Measurements from ENCODE around the gene PARD3B. TPM values are rescaled to one million over a fixed set of nuclear protein-coding genes. Genes with fewer than 3 reads are reported as not detected.

The PARD3B gene
- total and polyA plus RNA-seq, 2 of the 8 experiments (the other 6 are each of a cell fraction or from before 2014, with no cell fraction given), result 1.2 to 5.7 TPM

DNA sequence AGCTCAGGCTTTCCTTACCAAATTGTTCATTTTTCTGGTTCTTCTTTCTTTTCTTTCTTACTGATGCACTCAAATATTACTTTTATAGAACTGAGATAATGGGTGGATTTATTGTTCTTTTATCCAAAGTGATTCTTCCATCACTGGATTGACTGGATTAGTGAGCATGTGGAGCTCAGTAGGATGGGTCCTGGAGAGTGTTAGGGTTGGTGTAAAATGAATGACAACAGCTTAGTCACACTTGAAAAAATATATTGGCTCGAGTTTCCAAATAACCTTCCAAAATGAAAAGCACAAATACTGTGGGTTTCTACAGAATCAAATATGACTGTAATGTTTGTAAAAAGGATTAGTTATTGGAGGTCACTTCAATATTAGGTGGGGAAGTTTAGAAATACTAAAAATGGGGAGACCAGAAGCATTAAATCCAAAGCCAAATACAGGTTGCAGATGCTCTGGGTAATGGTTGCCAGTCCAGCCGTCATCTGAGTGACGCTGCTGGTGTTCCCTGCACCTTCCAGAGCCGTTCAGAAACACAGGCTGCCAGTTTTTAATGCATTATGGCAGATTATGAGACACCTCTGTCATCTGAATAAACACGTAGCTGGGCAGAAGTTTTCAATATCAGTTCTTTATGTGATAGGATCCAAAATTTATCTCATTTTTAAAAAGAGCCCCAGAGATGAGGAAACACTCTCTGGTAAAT, 842.2 kb downstream of the PARD3B start (continued):
- TF ChIP-seq SUZ12 (IDR thresholded peaks at IDR 0.05; ENCODE audit: low read length) (no peak), KDM1A (IDR thresholded peaks at IDR 0.05; ENCODE audit: borderline replicate concordance, low read length) (no peak), TEAD4 (IDR thresholded peaks at IDR 0.05; ENCODE audit: low read depth, low read length) (no peak)
- TF ChIP-seq, protein P1, sequence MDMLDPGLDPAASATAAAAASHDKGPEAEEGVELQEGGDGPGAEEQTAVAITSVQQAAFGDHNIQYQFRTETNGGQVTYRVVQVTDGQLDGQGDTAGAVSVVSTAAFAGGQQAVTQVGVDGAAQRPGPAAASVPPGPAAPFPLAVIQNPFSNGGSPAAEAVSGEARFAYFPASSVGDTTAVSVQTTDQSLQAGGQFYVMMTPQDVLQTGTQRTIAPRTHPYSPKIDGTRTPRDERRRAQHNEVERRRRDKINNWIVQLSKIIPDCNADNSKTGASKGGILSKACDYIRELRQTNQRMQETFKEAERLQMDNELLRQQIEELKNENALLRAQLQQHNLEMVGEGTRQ (IDR thresholded peaks at IDR 0.05; ENCODE audit: low read length), result no peak

Data from H1 (cell line).